ENCODE results near the gene FARP2. TPM values are rescaled to one million over a fixed set of nuclear protein-coding genes. Genes with fewer than 3 reads are reported as not detected.

FARP2 gene
- total RNA-seq, 1 donor, result 41.3 TPM

GRCh38 chr2:241491549-241492173, 135.6 kb downstream of the FARP2 start:
- Histone ChIP-seq H3K27ac (ENCODE audit: low read depth, low read length) (no peak overlapping the region), H3K4me3 (ENCODE audit: insufficient read depth, low read length) (no peak overlapping the region), H3K36me3 (ENCODE audit: insufficient read depth, low read length) (peaks cover 37% of the 10 kb centered on the region), H3K9me3 (ENCODE audit: low read depth, low read length) (no peaks in the 10 kb centered on the region), H3K27me3 (ENCODE audit: insufficient read depth, low read length) (no peaks in the 10 kb centered on the region), H3K79me2 (ENCODE audit: insufficient read depth, low read length) (no peaks in the 10 kb centered on the region), H3K4me2 (ENCODE audit: insufficient read depth, low read length) (no peak overlapping the region), H2AFZ (ENCODE audit: low read length) (no peak overlapping the region), H4K20me1 (ENCODE audit: insufficient read depth, low read length) (peaks cover 3% of the 10 kb centered on the region), H3K4me1 (ENCODE audit: insufficient read depth, low read length) (no peaks in the 10 kb centered on the region)
- no peak for TF ChIP-seq CTCF (IDR thresholded peaks at IDR 0.05; ENCODE audit: extremely low read depth, low read depth, low read length)
- DNase-seq (ENCODE audit: insufficient read length, low spot score, missing footprints), result peak; percentile 57

GRCh38 chr2:241492174-241492565, 136.1 kb downstream of the FARP2 start:
- no peak for TF ChIP-seq CTCF (IDR thresholded peaks at IDR 0.05; ENCODE audit: extremely low read depth, low read depth, low read length)
- H3K4me2 ChIP-seq (ENCODE audit: insufficient read depth, low read length), result no peak overlapping the region
- no peaks in the 10 kb centered on the region for H3K9me3 ChIP-seq (ENCODE audit: low read depth, low read length)
- DNase-seq (ENCODE audit: insufficient read length, low spot score, missing footprints), result peak; percentile 48
- no peak overlapping the region for H3K27ac ChIP-seq (ENCODE audit: low read depth, low read length)
- H4K20me1 ChIP-seq (ENCODE audit: insufficient read depth, low read length), result peaks cover 4% of the 10 kb centered on the region
- no peak overlapping the region for H3K4me3 ChIP-seq (ENCODE audit: insufficient read depth, low read length)
- no peaks in the 10 kb centered on the region for H3K27me3 ChIP-seq (ENCODE audit: insufficient read depth, low read length)
- H2AFZ ChIP-seq (ENCODE audit: low read length), result no peak overlapping the region
- H3K4me1 ChIP-seq (ENCODE audit: insufficient read depth, low read length), result no peaks in the 10 kb centered on the region
- no peaks in the 10 kb centered on the region for H3K79me2 ChIP-seq (ENCODE audit: insufficient read depth, low read length)
- H3K36me3 ChIP-seq (ENCODE audit: insufficient read depth, low read length), result peaks cover 41% of the 10 kb centered on the region

GRCh38 chr2:241493092-241493491, 137.0 kb downstream of the FARP2 start:
- no peaks in the 10 kb centered on the region for H3K9me3 ChIP-seq (ENCODE audit: low read depth, low read length)
- DNase-seq (ENCODE audit: insufficient read length, low spot score, missing footprints), result no peak
- TF ChIP-seq CTCF (IDR thresholded peaks at IDR 0.05; ENCODE audit: extremely low read depth, low read depth, low read length), result no peak
- H4K20me1 ChIP-seq (ENCODE audit: insufficient read depth, low read length), result peaks cover 4% of the 10 kb centered on the region
- H3K4me1 ChIP-seq (ENCODE audit: insufficient read depth, low read length), result no peaks in the 10 kb centered on the region
- no peaks in the 10 kb centered on the region for H3K27me3 ChIP-seq (ENCODE audit: insufficient read depth, low read length)
- peaks cover 46% of the 10 kb centered on the region for H3K36me3 ChIP-seq (ENCODE audit: insufficient read depth, low read length)
- H2AFZ ChIP-seq (ENCODE audit: low read length), result no peak overlapping the region
- no peak overlapping the region for H3K4me2 ChIP-seq (ENCODE audit: insufficient read depth, low read length)
- no peaks in the 10 kb centered on the region for H3K79me2 ChIP-seq (ENCODE audit: insufficient read depth, low read length)
- H3K4me3 ChIP-seq (ENCODE audit: insufficient read depth, low read length), result no peak overlapping the region
- no peak overlapping the region for H3K27ac ChIP-seq (ENCODE audit: low read depth, low read length)

GRCh38 chr2:241494311-241494908, 138.3 kb downstream of the FARP2 start:
- Histone ChIP-seq H3K4me3 (ENCODE audit: insufficient read depth, low read length) (no peak overlapping the region), H3K27me3 (ENCODE audit: insufficient read depth, low read length) (no peaks in the 10 kb centered on the region), H2AFZ (ENCODE audit: low read length) (no peak overlapping the region), H3K4me1 (ENCODE audit: insufficient read depth, low read length) (no peaks in the 10 kb centered on the region), H3K36me3 (ENCODE audit: insufficient read depth, low read length) (peaks cover 52% of the 10 kb centered on the region), H3K4me2 (ENCODE audit: insufficient read depth, low read length) (no peak overlapping the region), H3K27ac (ENCODE audit: low read depth, low read length) (no peak overlapping the region), H3K79me2 (ENCODE audit: insufficient read depth, low read length) (peaks cover 1% of the 10 kb centered on the region), H3K9me3 (ENCODE audit: low read depth, low read length) (no peaks in the 10 kb centered on the region), H4K20me1 (ENCODE audit: insufficient read depth, low read length) (peaks cover 8% of the 10 kb centered on the region)
- peak; percentile 62 for DNase-seq (ENCODE audit: insufficient read length, low spot score, missing footprints)
- TF ChIP-seq CTCF (IDR thresholded peaks at IDR 0.05; ENCODE audit: extremely low read depth, low read depth, low read length), result no peak
